HUDEP-2 (cell line): ENCODE data around the gene BCL11B.

Experiments used
- DNase-seq, 76 experiments: peaks; one replicate each; lab custom pipeline; 2025; ENCODE audit not compliant: unreplicated experiment in 76 of 76; lab: John Stamatoyannopoulos, UW

Gene BCL11B

DNA sequence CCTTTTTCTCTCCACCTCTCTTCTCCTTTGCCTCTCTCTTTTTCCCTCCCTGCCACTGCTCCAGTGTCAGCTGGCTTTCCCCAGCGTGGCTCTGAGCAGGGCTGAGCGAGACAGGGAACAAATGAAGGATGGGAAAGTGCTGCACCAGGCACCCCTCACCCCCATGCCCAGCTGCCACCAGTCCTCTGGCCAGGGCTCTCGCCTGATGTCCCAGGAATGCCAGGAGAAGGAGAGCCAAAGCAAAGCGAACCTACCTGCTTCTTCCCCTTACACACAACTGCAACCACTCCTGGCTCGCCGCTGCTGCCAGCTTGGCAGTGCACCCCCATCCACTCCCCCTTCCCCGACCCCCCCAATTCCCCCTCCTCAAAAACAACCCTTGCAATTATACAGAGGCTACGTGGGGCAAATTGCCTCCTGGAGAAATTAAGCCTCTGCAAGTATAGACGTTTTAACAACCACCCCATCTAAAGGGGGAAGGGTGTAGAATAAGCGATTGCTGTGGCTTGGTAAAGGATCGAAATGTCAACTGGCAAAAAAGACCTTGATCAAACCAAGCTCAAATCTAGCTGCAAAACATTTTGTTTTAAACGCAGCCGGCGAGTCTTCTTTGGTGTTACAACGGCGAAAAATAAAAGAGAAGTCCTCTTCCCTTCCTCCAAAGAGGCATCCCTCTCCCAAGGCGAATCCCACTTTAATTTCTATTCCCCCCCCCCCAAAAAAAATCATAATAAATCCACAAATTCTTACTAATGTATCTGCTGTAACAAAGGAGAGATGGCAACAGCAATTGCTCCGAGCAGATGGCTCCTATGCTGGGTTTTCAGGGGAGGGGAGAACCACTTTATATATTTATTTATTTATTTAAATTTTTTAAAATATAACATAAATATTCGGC lies 2.9 kb downstream of the BCL11B start:
- DNase-seq = no peak

DNA sequence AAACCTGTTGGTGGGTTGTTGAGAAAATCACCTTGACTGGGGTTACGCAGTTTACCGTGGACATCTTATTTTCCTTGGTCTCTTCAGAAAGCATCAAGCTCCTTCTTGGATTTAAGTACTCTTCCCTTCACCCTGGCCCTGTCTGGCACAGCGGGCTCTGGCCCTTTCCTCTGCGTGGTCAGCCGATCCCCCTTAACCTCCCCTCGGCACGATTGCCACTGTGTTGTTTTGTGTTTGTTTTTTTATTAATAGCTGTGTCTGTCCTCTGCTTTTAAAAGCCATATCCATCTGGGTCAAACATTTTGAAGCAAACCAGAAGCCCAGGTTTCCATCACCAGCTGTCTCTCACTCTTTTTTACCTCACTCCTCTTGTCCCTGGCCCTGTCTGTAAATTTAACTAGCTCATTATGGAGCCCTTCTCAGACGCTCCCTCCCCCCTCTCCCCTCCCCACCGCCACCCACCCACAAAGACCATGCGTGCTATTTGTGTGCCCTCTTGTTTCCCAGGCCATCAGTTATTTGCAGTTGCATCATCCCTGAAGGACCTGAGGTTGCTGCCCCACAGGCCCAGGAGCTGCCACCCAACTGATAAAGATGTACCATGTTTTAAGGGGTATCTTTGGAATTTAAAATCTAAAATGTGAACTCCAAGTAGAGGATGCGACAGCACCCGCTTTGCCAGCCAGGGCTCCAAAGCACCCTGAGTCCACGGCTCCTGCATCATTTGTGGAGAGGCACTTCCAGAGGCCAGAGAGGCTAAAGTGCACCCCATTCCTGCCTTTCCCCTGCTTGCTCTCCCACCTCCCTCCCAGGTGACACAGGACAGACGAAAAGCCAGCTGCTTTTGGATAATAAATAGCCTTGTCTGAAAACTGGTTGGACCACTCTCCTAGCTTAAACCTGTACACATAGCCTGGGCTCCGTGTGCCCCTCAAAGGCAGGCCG lies 3.9 kb downstream of the BCL11B start:
- no peak for DNase-seq

DNA sequence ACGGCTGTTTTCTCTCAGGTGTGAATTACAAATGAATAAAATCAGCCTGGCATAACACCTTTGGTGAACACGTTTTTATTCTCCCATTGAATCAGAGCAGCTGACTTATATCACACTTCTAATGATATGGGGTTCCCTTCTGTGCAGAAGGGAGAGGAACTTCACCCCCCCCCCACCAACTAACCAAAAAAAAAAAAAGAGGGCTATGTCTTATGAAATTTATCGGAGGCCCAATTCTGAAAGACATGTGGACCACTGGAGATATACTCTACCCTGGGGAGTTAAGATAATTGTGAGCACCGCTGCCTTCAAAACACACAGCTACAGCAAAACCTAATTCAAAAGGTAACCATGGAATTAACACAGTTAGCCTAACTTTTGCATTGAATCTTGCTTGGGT lies 4.6 kb downstream of the BCL11B start:
- no peak for DNase-seq

DNA sequence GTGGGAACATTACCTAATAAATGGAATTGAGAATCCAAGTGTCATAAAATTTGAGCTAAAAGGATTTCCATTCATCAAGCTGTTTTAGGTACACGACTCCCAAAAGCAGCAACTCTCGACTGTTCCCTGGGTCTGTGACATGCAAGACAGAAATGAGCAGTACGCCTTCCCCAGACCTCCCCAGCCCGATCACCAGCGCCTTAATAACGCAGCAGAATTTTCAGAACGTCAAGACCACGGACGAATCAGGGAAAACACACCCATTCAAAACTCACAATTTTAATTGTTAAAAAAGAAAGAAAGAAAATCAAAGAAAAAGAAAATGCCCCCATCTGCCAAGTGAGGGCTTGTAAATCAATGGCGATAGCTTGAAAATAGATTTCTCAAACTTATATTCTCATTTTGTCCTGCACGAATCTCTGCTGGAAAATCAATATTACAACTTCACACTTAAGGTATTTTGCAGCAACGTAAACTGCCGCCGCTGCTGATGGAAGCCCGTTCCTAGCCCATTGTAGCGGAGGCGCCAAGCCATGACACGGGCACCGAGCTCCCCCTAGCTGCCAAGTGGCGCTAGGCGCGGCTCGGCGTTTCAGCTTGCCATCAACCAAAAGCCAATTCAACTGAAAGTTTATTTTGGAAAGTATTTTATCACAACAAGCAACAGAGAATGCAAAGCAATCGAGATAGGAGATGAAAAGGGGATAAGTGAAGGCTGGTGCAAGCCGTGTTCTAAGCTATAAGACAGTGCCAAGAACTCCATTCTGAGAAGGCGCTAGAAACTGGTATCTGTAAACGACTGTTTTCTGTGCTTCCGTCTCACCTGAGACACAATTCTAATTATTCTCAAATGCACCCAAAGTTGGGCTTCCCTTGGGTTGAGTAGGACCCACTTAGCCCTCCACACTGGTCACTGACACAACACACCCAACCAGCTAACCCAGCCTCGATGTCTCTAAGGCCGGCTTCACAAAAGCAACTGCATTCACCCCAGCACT lies 5.5 kb downstream of the BCL11B start:
- DNase-seq = peak in 49 of 76 experiments; percentile 4 to 68 (median 36)

DNA sequence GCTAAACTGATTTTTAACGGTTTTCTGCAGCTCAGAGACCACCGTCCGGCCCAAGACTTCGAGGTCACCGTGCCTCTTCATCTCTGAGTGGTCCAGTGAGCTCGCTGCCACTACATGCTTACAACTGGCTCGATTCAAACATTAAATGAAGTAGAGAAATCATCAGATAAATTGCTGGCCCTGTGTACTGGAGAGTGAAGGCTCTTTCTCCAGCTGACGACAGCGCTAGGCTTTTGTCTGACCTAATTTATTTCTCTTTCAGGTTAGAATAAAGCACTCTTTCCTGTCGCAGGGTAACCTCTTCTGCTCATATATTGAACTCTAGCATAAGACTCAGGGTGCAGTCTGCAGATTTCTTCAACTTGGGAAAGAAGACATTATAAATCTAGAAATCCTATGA lies 6.4 kb downstream of the BCL11B start:
- DNase-seq = no peak

DNA sequence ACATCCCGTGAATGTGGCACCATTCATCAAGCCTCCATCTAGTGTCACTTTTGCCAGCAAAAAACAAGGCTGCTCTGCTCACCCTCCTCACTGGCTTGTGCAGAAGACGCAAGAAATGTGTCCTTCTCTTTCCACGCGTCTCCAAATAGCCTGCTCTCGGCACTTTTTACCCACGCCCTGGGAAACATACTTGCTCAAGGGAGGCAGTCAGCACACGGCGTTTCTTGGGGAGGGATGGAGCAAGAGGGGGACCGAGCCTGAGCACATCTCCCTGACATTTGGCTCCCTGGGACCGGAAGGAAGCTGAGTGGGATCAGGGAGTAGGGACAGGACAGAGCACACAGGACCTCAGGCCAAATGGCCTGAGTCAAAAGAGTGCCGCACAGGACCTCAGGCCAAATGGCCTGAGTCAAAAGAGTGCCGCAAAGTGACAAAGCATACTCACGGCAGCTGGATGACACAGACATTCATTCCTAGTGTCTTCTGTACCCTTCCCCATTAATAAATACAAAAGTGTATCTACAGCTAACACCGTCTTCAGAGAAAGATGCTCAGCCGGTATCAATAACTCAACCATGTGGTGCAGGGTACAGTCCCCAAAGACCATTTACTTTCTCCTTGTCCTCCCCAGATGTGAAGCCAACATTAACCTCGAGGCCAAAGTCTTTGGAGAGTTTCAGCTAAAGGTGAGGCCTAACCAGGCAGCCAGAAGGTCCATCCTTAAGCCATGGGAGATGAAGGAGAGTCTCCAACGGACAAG lies 7.1 kb downstream of the BCL11B start:
- DNase-seq = no peak

DNA sequence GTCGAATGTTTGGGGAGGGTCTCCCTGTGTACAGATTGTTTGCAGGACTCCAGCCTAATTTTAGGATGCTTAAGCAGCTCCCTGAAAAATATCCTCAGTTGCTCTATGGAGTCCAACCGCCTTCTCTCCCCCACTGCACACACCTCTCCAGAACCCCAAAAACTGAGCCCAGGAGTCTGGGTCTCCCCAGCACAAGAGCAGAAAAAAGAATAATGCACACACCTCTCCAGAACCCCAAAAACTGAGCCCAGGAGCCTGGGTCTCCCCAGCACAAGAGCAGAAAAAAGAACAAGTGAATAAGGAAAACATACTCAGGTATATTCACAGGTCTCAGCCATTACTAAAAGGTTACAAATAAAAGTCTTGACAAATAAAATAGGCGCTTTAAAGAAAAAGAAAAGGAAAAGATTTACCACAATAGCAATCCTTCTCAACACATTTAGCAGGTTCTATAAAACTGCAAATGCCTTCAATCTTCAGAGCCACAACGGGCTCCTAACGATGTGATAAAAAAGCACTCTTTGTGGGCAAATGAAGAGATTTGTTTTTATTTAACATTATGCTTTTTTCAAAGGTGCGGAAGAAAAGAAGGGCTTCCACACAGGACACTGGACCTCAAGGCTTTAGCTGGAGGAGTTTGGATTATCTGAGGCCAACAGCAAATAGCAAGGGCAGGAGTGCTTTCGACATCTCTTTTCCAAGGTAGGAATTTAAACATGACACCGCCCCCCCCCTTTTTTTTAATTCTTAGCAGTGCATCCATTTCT lies 8.2 kb downstream of the BCL11B start:
- no peak for DNase-seq

DNA sequence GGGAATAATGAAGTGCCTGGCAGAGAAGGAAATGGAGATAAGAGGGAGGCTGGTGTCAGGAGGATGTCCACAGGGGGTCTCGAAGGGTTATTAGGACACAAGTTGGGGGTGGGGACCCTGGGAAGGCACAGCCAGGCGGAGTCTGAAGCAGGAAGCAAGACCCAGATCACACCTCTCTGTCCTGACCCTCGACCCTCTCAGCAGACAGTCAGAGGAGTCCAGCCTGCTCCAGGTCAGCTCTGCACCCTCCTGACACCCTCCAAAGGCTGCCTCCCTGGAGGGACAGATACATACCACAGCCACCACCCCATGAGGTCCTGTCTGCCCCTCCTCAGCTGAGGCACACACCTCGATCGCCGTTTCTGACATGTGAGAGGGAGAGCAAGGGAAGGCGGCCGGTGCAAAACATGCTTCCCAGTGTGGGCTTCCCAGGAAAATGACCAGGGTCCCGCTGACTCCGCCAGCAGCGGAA lies 9.0 kb downstream of the BCL11B start:
- no peak for DNase-seq

DNA sequence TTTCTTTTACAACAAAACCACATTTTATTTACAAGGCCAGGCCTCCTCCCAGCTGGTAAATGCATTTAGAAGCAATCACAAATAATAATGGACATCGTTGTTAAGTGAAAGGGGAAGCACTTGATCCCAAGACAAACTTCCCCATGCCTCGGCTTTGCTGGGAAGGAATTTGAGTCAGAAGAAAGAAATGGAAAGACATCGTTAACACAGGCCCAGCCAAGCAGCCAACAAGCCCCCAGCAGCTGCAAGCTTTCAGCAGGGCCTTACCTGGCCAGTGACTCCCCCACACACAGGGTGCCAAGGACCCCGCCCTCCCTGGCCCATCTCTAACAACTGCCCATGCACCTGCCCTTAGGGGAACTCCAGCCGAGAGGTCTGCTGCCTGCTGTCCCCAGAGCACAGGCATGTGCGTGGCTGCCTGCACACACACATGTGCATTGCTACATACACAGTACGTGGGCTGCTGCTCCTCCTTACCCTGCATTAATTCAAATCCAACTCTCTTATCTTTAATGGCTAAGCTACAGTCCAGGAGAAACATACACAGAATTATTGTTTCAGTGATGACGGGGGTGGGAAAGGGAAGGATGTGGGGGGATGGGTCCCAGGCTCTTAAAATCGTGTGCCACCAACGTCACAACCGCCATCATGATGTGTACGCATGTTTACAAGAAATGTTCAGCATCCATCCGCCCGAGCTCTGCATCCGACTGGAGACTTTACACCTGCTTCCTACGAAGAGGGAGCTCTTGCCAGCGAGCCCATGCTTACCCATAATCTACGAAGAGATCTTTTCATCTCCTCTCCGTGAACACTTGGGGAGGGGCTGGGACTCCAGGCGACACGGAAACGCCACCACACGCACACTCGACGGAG lies 9.8 kb downstream of the BCL11B start:
- no peak for DNase-seq

DNA sequence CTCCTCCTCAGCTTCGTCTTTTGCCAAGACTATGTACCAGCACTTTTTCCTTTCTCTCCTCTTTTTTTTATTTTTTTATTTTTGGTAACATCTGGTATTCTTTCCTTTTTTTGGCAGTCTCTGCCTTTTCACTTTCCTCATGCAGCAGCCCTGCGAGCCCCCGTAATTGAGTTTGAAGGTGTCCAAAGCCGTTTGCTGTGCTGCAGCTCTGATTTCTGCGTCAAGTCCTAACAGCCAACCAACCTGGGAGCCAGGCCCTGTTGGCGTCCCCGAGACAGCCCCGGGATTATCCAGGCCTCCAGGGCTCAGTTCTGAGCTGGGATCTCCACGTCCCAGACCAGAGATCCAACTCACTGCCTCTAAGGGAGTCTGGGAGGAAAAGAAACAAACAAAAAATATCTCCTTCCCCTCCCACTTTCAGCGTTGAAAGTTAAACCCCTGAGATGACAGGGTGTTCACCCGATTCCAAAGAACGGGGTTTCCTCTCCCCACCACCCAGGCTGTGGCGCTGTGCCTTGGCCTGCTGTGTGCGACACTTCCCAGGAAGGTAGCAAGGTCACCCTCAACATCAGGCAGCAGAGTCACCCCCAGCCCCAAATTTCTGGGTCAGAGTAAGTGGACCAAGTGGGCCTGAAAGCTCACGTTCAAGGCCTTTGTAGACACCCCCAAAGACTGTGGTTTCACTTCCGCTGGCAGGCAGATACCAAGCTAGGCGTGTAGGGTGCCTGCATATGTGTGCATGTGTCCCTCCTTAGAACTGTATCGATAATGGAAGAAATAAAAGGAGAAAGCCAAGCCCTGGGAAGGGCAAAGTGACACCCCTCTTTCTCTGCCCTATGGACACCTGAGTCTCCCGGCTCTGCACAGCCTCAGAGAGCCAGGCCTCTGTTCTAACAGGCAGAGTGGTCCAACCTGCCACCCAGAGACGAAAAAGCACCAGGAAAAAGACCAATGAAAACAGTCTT lies 11.1 kb downstream of the BCL11B start:
- DNase-seq = no peak

DNA sequence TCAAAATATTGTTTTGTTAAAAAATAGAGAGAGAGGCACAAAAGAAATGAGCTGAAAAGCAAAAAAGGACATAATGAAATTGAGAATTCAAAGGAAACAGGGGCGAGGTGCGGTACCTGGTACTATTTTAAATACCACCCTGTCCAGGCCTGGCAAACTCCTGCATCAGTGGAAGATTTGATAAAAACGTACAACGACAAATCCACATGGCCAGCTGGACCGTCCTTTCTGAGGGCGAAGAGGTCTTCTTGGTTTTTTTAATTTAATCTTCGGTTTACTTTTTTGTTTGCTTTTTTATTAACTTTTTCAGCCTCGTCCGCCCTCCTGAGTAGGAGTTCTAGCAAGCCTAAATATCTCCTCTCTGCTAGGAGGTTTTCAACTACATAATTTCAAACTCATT lies 11.9 kb downstream of the BCL11B start:
- no peak for DNase-seq

DNA sequence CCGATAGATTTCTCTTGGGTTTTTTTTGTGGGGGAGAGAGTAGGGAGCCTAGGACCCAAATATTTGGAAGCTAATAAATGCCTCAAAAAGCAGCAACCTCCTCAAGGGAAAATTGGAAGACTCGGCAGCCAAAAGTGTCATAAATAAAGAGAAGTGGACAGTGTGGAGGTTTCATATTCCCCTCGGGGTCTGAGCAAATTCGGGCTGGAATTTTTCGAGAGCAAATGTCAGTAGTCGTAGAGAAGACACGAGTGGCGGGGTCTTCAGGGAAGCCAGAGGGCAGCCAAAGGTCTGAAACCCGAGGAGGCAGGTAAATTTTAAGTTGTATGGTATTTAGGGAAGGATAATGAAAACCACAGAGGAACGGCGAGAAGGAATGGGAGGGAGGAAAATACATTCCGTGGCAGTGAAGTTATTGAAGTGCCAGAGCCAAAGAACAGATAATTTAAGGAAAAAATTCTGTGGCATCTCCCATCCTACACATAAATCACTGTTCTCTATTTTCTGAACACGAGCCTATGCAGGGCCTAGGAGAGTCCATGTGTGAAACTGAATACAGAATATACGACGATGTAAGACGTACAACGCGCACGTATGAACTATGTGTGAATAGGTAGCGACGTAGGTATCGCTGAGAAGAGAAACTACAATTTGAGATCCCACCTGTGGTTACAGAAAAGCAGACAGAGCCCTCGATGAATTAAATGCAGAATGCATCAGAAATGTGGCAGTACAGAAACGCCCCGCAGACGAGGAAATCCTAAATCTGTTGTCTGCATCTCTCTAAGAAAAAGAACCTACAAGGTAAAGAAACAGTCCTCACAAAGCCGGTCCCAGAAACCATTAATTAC lies 12.9 kb downstream of the BCL11B start:
- no peak for DNase-seq

DNA sequence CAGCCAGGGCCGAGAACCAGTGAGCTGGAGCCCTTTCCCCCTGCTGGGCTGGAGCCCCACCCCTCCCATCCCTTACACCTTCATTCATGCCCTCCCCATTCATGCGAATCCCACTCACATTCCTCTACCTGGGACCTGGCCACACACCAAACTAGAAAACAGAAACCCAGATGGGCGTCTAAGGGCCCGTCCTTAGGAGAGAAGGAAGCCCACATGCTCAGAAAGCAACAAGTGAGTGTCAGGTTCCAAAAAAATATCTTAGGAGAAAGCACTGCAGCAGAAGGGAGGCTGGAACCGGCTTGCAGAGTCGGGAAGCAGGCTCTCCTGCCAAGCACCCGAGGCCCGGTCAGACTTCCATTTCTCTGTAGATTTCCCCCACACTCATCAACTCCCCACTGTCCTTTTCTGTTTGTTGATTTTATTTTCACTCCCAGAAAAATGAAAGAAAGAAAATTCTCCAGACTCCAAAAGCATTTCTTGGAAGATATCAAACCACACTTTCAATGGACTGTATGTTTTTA lies 13.6 kb downstream of the BCL11B start:
- DNase-seq = no peak

DNA sequence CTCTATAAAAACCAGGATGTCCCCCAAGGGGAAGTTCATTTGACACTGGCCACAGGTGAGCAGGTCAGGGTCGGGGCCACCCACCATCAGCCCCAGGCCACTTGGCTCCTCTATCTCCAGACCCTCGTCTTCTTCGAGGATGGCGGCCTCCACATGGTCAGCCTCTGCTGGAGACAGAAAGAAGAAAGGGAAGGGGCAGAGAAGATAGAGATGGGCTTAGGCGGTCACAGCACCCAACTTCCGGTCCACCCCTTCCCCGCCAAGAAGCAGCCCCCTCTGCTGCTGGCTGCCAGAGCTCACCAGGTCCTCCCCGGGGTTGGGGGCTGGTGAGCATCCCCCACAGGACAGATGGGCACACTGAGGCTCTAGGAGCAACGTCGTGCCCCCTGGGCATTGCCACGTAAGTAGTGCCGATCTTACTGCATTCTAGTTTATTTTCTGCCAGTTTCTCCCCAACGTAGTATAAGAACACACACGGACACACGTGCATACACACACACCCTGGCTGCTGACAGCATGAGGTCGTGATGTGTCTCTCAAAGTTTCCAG lies 14.2 kb downstream of the BCL11B start:
- DNase-seq = no peak

DNA sequence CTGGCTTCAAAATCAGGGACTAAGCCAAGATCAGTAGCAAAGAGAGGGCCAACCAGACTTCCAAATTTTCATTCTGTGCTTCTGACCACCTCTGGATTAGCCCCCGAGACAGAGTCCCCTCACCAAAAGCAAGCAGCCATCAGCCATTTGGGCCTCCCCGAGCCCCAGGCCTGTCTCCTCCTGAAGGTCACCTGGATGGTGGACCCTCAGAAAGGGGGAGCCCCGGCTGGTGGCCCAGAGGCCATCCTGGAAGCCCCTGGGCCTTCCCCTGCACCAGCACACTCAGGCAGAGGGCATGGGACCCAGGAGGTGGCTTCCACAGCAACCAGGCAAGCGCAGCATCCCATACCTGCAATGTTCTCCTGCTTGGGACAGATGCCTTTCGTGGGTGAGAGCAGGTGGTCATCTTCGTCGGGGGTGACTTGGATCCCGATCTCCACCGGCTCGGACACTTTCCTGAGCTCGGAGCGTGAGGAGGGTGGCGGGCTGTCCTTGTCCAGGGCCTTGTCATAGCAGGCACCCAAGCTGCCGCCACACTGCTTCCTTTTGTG lies 14.8 kb downstream of the BCL11B start:
- no peak for DNase-seq
